Measurements from ENCODE around the gene GRM2. TPM values are rescaled to one million over a fixed set of nuclear protein-coding genes. Genes with fewer than 3 reads are reported as not detected.

The GRM2 gene
- total RNA-seq, 1 experiment from 2014 or later, result 0.07 TPM

DNA sequence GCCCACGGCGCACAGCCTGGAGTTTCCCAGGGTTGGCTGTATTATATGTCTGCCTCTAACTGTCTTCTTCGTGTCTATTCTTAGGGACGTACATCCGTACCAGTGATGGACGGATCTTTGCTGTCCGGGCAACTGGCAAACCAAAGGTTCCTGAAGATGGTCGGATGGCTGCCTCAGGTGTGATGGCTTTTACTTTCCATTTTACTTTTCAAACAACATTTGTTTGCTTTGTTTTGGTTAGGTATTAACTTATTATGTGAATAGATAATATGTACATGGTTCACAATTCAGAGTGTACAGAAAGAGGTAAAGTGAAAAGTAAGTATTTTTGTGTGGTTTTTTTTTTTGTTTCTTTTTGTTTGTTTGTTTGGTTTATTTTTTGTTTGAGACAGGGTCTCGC, 46.9 kb upstream of the GRM2 start:
- TF ChIP-seq, protein P1, sequence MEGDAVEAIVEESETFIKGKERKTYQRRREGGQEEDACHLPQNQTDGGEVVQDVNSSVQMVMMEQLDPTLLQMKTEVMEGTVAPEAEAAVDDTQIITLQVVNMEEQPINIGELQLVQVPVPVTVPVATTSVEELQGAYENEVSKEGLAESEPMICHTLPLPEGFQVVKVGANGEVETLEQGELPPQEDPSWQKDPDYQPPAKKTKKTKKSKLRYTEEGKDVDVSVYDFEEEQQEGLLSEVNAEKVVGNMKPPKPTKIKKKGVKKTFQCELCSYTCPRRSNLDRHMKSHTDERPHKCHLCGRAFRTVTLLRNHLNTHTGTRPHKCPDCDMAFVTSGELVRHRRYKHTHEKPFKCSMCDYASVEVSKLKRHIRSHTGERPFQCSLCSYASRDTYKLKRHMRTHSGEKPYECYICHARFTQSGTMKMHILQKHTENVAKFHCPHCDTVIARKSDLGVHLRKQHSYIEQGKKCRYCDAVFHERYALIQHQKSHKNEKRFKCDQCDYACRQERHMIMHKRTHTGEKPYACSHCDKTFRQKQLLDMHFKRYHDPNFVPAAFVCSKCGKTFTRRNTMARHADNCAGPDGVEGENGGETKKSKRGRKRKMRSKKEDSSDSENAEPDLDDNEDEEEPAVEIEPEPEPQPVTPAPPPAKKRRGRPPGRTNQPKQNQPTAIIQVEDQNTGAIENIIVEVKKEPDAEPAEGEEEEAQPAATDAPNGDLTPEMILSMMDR (conservative IDR thresholded peaks at IDR 0.05; ENCODE audit: low read depth, low read length), result no peak
- TF ChIP-seq EZH2phosphoT487 (IDR thresholded peaks at IDR 0.05; ENCODE audit: borderline replicate concordance, low read length) (no peak), EZH2 (IDR thresholded peaks at IDR 0.05; ENCODE audit: low read length, unreplicated experiment) (no peak)
- no TSS peak for BruUV-seq (replicated peaks)
- no peaks in the 10 kb centered on the region for H3K79me2 ChIP-seq (ENCODE audit: low read length)
- no peaks in the 10 kb centered on the region for H3K9me3 ChIP-seq (ENCODE audit: low read length)
- no peak overlapping the region for H3K9ac ChIP-seq (ENCODE audit: low read length)
- no peaks in the 10 kb centered on the region for H3F3A ChIP-seq (ENCODE audit: low read length, unreplicated experiment)
- peaks cover 22% of the 10 kb centered on the region; the same call in 1 of the 2 replicates for H3K36me3 ChIP-seq (ENCODE audit: low read depth, low read length)
- POLR2A ChIA-PET (ENCODE audit: unreplicated experiment), result interaction anchor here (0.6 kb wide), 1 partner anchor 9 kb away, joined by 5 read pairs; no protein-coding TSS in a partner anchor
- no peaks in the 10 kb centered on the region for H3K27me3 ChIP-seq (ENCODE audit: low read length)
- H3K9me2 ChIP-seq (replicated peaks; ENCODE audit: low read length), result no peaks in the 10 kb centered on the region
- no peak overlapping the region for H2AFZ ChIP-seq (ENCODE audit: low read length)
- no peak overlapping the region for H3K27ac ChIP-seq (ENCODE audit: low read length)
- no peaks in the 10 kb centered on the region for H4K20me1 ChIP-seq (ENCODE audit: low read length)
- intact Hi-C loops (cut with micrococcal nuclease), result no loop called here
- ATAC-seq, result no peak
- no peak overlapping the region for H3K4me3 ChIP-seq (ENCODE audit: low read length)
- CTCF ChIA-PET, result no interaction called here
- no peak overlapping the region for H3K4me2 ChIP-seq (ENCODE audit: low read length)
- no peak for DNase-seq
- no peaks in the 10 kb centered on the region for H3K4me1 ChIP-seq (ENCODE audit: insufficient read depth, low read length)

DNA sequence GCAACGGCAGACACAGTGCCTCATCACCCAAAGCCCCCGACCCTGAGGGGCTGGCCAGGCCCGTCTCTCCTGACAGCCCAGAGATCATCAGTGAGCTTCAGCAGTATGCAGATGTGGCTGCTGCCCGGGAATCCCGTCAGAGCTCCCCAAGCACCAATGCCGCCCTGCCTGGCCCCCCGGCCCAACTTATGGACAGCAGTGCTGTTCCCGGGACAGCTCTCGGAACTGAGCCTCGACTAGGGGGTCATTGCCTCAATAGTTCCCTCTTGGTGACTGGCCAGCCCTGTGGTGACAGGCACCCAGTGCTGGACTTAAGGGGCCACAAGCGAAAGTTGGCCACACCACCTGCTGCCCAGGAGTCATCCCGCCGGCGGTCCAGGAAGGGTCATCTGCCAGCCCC, 44.4 kb upstream of the GRM2 start:
- no TSS peak for BruUV-seq (replicated peaks)
- no peak for ATAC-seq
- POLR2A ChIA-PET (ENCODE audit: unreplicated experiment), result no interaction called here
- Histone ChIP-seq H3K36me3 (ENCODE audit: low read depth, low read length) (peaks cover 22% of the 10 kb centered on the region; the same call in 1 of the 2 replicates), H3K4me2 (ENCODE audit: low read length) (no peak overlapping the region), H3K4me1 (ENCODE audit: insufficient read depth, low read length) (no peaks in the 10 kb centered on the region), H3K9me2 (replicated peaks; ENCODE audit: low read length) (no peaks in the 10 kb centered on the region), H3K4me3 (ENCODE audit: low read length) (no peak overlapping the region), H3K9ac (ENCODE audit: low read length) (no peak overlapping the region), H3K27ac (ENCODE audit: low read length) (no peak overlapping the region), H3K79me2 (ENCODE audit: low read length) (no peaks in the 10 kb centered on the region), H3K27me3 (ENCODE audit: low read length) (no peaks in the 10 kb centered on the region), H3F3A (ENCODE audit: low read length, unreplicated experiment) (no peaks in the 10 kb centered on the region), H3K9me3 (ENCODE audit: low read length) (no peaks in the 10 kb centered on the region), H4K20me1 (ENCODE audit: low read length) (no peaks in the 10 kb centered on the region), H2AFZ (ENCODE audit: low read length) (no peak overlapping the region)
- no peak for DNase-seq
- intact Hi-C loops (cut with micrococcal nuclease), result no loop called here
- TF ChIP-seq, protein P1 (conservative IDR thresholded peaks at IDR 0.05; ENCODE audit: low read depth, low read length), result no peak
- TF ChIP-seq EZH2 (IDR thresholded peaks at IDR 0.05; ENCODE audit: low read length, unreplicated experiment) (no peak), EZH2phosphoT487 (IDR thresholded peaks at IDR 0.05; ENCODE audit: borderline replicate concordance, low read length) (no peak)
- CTCF ChIA-PET, result no interaction called here

DNA sequence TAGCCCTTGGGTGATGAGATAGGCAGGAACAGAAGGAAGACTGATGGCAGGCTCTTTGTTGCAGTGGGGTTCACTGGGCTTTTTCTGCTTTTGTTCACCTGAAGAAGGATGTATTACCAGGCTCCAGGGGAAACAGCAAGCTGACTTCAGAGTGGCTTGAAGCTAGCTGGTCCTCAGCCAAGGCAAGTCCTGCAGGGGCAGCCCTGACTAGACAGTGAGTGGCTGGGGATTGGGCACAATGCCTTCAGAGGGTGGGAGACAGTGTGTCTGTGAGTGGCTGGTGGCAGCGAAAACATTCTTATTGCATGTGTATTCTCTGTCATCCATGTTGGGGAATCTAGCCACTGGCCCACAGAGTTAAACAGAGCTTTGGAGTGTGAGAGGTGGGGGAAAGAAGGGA, 38.1 kb upstream of the GRM2 start:
- Histone ChIP-seq H3K9me2 (replicated peaks; ENCODE audit: low read length) (no peaks in the 10 kb centered on the region), H3K27me3 (ENCODE audit: low read length) (no peaks in the 10 kb centered on the region), H4K20me1 (ENCODE audit: low read length) (no peaks in the 10 kb centered on the region), H3K4me3 (ENCODE audit: low read length) (no peak overlapping the region), H3K36me3 (ENCODE audit: low read depth, low read length) (no peaks in the 10 kb centered on the region), H3F3A (ENCODE audit: low read length, unreplicated experiment) (no peaks in the 10 kb centered on the region), H3K4me1 (ENCODE audit: insufficient read depth, low read length) (peaks cover 38% of the 10 kb centered on the region), H3K9me3 (ENCODE audit: low read length) (no peaks in the 10 kb centered on the region), H3K27ac (ENCODE audit: low read length) (no peak overlapping the region), H3K4me2 (ENCODE audit: low read length) (0 out of 2 replicates have a peak overlapping the region, but pooled peaks have one; percentile 1), H3K79me2 (ENCODE audit: low read length) (peaks cover 21% of the 10 kb centered on the region), H2AFZ (ENCODE audit: low read length) (peak overlapping the region; percentile 47), H3K9ac (ENCODE audit: low read length) (no peak overlapping the region)
- ATAC-seq (no peak), DNase-seq (no peak)
- POLR2A ChIA-PET (ENCODE audit: unreplicated experiment), result no interaction called here
- intact Hi-C loops (cut with micrococcal nuclease), result loop anchor here (1.0 kb wide), 2 partner anchors 14 to 166 kb away; no protein-coding TSS in a partner anchor
- CTCF ChIA-PET, result interaction anchor here (0.6 to 3.3 kb wide), 5 partner anchors 13 to 169 kb away, joined by 3 to 29 read pairs (median 18); partner anchors contain the start of gene DCAF1
- BruUV-seq (replicated peaks), result no TSS peak
- TF ChIP-seq EZH2 (IDR thresholded peaks at IDR 0.05; ENCODE audit: low read length, unreplicated experiment), result no peak
- no peak for TF ChIP-seq EZH2phosphoT487 (IDR thresholded peaks at IDR 0.05; ENCODE audit: borderline replicate concordance, low read length)
- TF ChIP-seq, protein P1 (conservative IDR thresholded peaks at IDR 0.05; ENCODE audit: low read depth, low read length), result no peak

Measured in PC-3 (cell line).